Ovary (tissue), 9 donors: ENCODE data around the gene CCDC148. TPM values are rescaled to one million over a fixed set of nuclear protein-coding genes. Genes with fewer than 3 reads are reported as not detected.

ENCODE experiments used
- DNase-seq, 5 donors: peaks; one replicate each; pipeline ENCODE4 v3.0.0-alpha.2; 2019 to 2020
- H3K27ac ChIP-seq, 2 donors: fragments of 200-600 bp; one replicate each; pipeline versions ENCODE4 v1.5.1 to v1.8.0; 2019 to 2022
- H3K27me3 ChIP-seq: fragments of 200-600 bp; one replicate; pipeline ENCODE4 v1.8.0; 2022
- H3K36me3 ChIP-seq: fragments of 200-600 bp; sonication (generic); one replicate; pipeline ENCODE4 v1.5.1; 2019
- H3K4me1 ChIP-seq: one replicate; pipeline ENCODE4 v1.8.1; 2013; ENCODE audit warnings: mild to moderate bottlenecking, moderate library complexity; ENCODE audit not compliant: insufficient read depth
- H3K4me3 ChIP-seq: fragments of 200-600 bp; sonication (generic); one replicate; pipeline ENCODE4 v1.5.1; 2017
- H3K9me3 ChIP-seq, 2 donors: fragments of 200-600 bp in 1 of 2; sonication (generic) in 1 of 2; one replicate each; pipeline versions ENCODE4 v1.5.1 to v1.8.1; 2013 to 2019; ENCODE audit warnings: mild to moderate bottlenecking in 1 of 2, moderate library complexity in 1 of 2
- EP300 ChIP-seq: sonication (generic); formaldehyde crosslinking; IDR thresholded peaks from one replicate; pipeline ENCODE4 v1.6.1; 2017; ENCODE audit warnings: antibody characterized with exemption
- POLR2A ChIP-seq: fragments of 450-650 bp; IDR thresholded peaks from one replicate; pipeline ENCODE4 v1.6.1; 2017; ENCODE audit warnings: antibody characterized with exemption, mild to moderate bottlenecking, moderate library complexity
- WGBS, 3 donors: extraction: QIAGEN DNeasy Blood & Tissue Kit in 1 of 3; methylation state at CpG; one replicate each; pipeline versions ENCODE4 v1.1.5 to v1.1.7; 2013 to 2017; 5-methylcytosine and 5-hydroxymethylcytosine counted together
- intact Hi-C, 4 donors: fragments of 100-400 bp; cut with DNase I; formaldehyde crosslinking; loops; one replicate each; pipeline versions ENCODE4 v1.11.0 to v1.15.1; 2022 to 2023
- polyA plus RNA-seq, 2 donors: library from polyadenylated mRNA; stranded (reverse); fragments of 200-250 nt in 1 of 2; fragments of 350-450 nt in 1 of 2; fragmentation: Illumina TruSeq in 1 of 2; extraction: RNeasy Lipid Tissue Mini Kit (QIAGEN cat#74804) in 1 of 2; gene quantifications; one replicate each; pipeline ENCODE4 v1.2.3, GENCODE V29; 2013 to 2014
- total RNA-seq, 7 donors: library from RNA; depleted of rRNA in 2 of 7; stranded (reverse); fragments of >200 nt in 2 of 7; fragmentation: NEBNext Ultra II Directional in 3 of 7; extraction: Animal tissue kit (Norgen Biotek cat#: 25700) in 3 of 7; gene quantifications; one replicate each; pipeline versions ENCODE4 v1.1.0 to v1.2.4, GENCODE V29; 2016 to 2023
- TF ChIP-seq, protein P1 (sequence below), 3 donors: fragments of 450-650 bp in 2 of 3; fragments of 200-600 bp in 1 of 3; IDR thresholded peaks; one replicate each; pipeline versions ENCODE4 v1.5.1 to v1.8.0; 2016 to 2022; ENCODE audit warnings: antibody characterized with exemption in 3 of 3, mild to moderate bottlenecking in 1 of 3
- donor health status: DM: no; HTN: no; CAD: no; lungs with moderate emphysema.
- donor health status: DM: no; HTN: no; CAD: no.
- donor health status: Bipolar disorder and iron deficiency.
- donor health status: DM: yes; HTN: yes; CAD: no.
- donor health status: DM: no; HTN: no; CAD: no.
- donor health status: DM: yes; HTN: yes; CAD: no.

CCDC148 gene
- total and polyA plus RNA-seq, 9 donors: 0.80 to 6.6 (median 3.5) TPM

DNA sequence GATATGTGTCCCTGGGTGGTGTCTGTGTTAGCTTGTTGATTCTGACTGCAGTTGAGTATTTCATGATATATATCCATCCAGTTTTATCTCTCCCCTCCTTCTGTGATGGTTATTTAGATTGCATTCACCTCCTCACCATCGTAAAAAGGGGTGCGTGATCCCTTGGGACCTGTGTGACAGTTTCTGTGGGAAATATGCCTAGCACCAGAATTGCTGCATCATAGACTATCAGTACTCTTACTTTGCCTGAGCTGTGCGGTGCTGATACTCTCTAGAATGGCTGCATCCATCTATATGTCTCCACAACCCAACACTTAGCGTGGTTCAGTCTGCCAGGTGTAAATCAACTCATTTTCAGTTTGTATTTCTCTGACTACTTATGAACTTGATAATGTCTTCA is 34.5 kb upstream of the CCDC148 start:
- no peak for DNase-seq
- Histone ChIP-seq H3K4me1 (peaks cover 11% of the 10 kb centered on the region), H3K9me3 (no peaks in the 10 kb centered on the region), H3K27me3 (no peaks in the 10 kb centered on the region), H3K27ac (no peak overlapping the region), H3K36me3 (no peaks in the 10 kb centered on the region), H3K4me3 (no peak overlapping the region)
- WGBS, 3 donors: 94 to 97% (median 95%) methylated on average over 4 of the region's 4 CpGs
- TF ChIP-seq, protein P1, sequence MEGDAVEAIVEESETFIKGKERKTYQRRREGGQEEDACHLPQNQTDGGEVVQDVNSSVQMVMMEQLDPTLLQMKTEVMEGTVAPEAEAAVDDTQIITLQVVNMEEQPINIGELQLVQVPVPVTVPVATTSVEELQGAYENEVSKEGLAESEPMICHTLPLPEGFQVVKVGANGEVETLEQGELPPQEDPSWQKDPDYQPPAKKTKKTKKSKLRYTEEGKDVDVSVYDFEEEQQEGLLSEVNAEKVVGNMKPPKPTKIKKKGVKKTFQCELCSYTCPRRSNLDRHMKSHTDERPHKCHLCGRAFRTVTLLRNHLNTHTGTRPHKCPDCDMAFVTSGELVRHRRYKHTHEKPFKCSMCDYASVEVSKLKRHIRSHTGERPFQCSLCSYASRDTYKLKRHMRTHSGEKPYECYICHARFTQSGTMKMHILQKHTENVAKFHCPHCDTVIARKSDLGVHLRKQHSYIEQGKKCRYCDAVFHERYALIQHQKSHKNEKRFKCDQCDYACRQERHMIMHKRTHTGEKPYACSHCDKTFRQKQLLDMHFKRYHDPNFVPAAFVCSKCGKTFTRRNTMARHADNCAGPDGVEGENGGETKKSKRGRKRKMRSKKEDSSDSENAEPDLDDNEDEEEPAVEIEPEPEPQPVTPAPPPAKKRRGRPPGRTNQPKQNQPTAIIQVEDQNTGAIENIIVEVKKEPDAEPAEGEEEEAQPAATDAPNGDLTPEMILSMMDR (IDR thresholded peaks at IDR 0.05): no peak
- TF ChIP-seq POLR2A: no peak
- intact Hi-C loops: no loop called here

DNA sequence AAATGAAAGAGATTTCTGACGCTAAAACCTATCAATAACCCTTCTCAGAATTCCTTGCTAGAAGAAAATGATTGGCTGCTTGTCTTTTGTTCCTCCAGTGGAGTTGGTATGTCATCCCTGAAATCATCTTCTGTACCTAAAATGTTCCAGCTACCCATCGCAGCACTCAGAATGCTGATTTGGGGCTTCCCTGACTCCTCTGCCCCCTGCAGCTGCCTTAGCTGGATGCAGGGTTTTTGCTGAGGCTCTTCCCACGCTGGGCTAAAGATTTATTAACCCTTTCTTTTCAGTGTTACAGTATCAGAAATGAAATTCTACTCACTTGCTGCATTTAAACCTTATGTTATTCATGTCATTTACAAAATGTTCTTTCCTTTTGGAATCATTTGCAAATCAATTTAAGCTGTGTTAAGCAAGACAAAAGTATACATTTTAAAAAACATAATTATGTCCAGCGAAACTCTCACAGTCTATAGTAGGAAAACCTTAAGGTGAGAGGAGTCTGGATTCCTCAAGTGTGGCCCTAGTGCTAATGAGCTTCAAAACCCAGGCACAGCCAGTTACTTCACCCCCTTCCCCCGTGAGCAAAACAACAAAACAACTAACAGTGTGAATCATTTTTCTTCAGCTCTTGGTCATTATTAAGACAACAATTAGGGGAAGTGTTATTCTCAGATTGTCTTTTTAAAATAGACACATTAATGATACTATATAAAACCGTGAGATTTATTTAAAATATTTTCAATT is 33.0 kb upstream of the CCDC148 start:
- DNase-seq: no peak
- H3K4me3 ChIP-seq: no peak overlapping the region
- TF ChIP-seq, protein P1 (IDR thresholded peaks at IDR 0.05): no peak
- TF ChIP-seq EP300 (no peak), POLR2A (no peak)
- H3K4me1 ChIP-seq: peaks cover 9% of the 10 kb centered on the region
- H3K9me3 ChIP-seq: no peaks in the 10 kb centered on the region
- intact Hi-C loops: no loop called here
- no peak overlapping the region for H3K27ac ChIP-seq
- H3K27me3 ChIP-seq: no peaks in the 10 kb centered on the region
- H3K36me3 ChIP-seq: no peaks in the 10 kb centered on the region
- 31 to 42% (median 35%) methylated on average over 6 of the region's 6 CpGs for WGBS, 3 donors

DNA sequence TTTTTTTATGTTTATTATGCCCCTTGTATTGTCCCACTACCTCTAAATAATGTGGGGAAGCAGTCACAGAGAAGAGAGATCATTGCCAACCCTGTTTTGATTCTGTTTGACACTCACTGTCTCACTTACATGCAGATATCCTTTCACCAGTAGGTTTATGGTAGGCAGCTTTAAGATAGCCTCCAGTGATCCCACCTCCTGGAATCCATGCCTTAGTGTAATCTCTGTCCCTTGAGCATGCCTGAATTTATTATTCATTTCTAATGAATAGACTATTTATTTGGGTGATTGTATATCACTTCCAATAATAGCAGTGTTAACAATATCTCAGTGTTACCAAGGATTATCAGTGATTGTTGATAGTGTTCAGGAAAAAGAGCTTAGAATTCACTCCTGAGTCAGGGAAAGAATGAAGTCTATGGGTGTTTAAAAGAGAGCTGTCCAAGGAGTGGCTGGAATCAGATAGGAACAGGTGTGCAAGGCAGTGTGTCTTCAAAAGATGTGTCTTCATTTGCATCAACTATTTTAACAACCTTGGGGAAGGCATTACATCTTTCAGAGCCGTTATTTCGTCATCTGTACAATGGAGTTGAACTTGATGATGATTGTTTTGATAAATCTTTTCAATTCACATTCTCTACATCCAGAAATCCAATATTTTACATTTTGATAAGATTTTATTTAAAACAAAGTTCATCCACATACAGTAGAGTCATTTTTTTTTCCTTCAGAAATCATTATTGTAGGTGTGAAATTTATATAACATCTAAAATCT is 32.1 kb upstream of the CCDC148 start:
- intact Hi-C loops: no loop called here
- TF ChIP-seq, protein P1 (IDR thresholded peaks at IDR 0.05): no peak
- TF ChIP-seq POLR2A: no peak
- no peak for TF ChIP-seq EP300
- Histone ChIP-seq H3K4me3 (no peak overlapping the region), H3K9me3 (no peaks in the 10 kb centered on the region), H3K36me3 (no peaks in the 10 kb centered on the region), H3K27ac (no peak overlapping the region), H3K4me1 (peaks cover 8% of the 10 kb centered on the region), H3K27me3 (no peaks in the 10 kb centered on the region)
- no peak for DNase-seq
- 80 to 89% (median 82%) methylated on average over 2 of the region's 2 CpGs for WGBS, 3 donors

DNA sequence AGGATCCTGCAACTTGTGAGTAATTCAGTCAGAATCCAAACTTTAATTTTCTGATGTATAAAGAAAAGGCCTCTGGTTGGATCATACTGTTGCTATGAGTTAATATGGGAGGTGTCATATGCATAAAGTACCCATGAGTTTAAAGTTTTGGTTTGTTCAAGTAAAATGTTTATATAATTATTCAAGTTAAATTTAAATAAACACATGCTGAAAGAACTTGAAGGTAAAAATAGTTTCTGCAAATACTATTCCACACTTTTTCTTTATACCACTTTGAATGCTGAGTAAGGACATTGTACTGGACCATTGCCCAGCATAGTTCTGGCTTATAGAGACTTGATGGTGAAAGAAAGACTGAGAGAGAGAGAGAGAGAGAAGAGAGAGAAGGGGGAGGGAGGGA is 30.9 kb upstream of the CCDC148 start:
- TF ChIP-seq EP300: no peak
- TF ChIP-seq POLR2A: no peak
- TF ChIP-seq, protein P1 (IDR thresholded peaks at IDR 0.05): no peak
- H3K27ac ChIP-seq: no peak overlapping the region

More for the DNA sequence above, 30.9 kb upstream of the CCDC148 start:
- Histone ChIP-seq H3K4me3 (no peak overlapping the region), H3K4me1 (peaks cover 6% of the 10 kb centered on the region), H3K27me3 (no peaks in the 10 kb centered on the region), H3K9me3 (no peaks in the 10 kb centered on the region), H3K36me3 (no peaks in the 10 kb centered on the region)
- DNase-seq: no peak
- intact Hi-C loops: no loop called here
